Inflammatory macrophage treated with lipopolysaccharide for 4 hours (primary cell): ENCODE results near the gene GAB2.
A peak's percentile ranks its signal among the peaks of the same experiment; 100 is the strongest.
"Not testable (repeated sequence)": the region's sequence is repeated elsewhere in the genome, so short reads cannot be mapped to it uniquely, and the experiment has no call there.

Source experiments
- DNase-seq: peaks from one replicate; pipeline ENCODE4 v3.0.0-alpha.2; 2020

GAB2 gene, protein sequence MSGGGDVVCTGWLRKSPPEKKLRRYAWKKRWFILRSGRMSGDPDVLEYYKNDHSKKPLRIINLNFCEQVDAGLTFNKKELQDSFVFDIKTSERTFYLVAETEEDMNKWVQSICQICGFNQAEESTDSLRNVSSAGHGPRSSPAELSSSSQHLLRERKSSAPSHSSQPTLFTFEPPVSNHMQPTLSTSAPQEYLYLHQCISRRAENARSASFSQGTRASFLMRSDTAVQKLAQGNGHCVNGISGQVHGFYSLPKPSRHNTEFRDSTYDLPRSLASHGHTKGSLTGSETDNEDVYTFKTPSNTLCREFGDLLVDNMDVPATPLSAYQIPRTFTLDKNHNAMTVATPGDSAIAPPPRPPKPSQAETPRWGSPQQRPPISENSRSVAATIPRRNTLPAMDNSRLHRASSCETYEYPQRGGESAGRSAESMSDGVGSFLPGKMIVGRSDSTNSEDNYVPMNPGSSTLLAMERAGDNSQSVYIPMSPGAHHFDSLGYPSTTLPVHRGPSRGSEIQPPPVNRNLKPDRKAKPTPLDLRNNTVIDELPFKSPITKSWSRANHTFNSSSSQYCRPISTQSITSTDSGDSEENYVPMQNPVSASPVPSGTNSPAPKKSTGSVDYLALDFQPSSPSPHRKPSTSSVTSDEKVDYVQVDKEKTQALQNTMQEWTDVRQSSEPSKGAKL

DNA sequence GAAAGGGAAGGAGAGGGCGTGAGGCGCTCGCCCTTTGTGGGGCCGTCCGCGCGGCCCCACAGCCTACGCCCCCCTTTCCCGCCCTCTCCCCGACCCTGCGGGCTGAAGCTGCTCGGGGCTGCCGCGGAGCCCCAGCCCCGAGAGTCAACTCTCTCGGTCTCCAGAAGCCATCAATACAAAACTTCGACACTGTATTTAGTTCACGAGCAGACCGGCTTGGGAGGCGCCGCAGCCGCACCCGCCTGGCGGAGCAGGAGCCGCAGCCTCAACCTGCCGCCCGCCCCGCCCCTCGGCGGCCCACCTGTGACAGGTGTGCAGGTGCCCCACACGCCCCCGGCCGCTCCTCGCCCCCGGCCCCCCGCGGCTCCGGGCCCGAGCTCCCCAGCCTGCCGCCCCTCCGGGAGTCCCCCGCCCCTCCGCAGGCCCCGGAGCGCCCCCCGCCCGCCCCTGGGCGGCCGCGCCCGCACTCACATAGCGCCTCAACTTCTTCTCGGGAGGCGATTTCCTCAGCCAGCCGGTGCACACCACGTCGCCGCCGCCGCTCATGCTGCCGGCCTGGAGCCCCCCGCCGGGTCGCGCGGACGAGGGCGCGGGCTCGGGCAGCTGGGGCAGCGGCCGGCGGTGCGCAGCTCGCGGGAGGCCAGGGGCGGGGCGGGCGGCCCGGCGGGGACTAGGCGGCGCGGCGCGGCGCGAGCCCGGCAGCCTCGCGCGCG lies at the start of gene GAB2:
Gene GAB2, minus strand, starts transcription at position 646 of the 713 bp plus-strand sequence. Its CDS starts 100 bp downstream, at position 546.
- DNase-seq = no peak

DNA sequence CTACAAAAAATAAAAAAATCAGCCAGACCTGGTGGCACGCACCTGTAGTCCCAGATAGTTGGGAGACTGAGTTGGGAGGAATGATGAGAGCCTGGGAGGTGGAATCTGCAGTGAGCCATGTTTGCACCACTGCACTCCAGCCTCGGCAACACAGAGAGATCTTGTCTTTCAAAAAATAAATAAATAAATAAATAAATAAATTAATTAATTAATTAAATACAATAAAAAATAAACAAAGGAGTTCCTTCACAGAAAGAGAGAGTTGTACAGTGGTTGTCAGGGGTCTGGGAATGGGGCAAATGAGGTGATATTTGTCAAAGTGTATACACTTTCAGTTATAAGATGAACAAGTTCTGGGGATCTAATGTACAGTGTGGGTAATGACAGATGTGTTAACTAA lies 49.8 kb upstream of the GAB2 start:
- DNase-seq = no peak

DNA sequence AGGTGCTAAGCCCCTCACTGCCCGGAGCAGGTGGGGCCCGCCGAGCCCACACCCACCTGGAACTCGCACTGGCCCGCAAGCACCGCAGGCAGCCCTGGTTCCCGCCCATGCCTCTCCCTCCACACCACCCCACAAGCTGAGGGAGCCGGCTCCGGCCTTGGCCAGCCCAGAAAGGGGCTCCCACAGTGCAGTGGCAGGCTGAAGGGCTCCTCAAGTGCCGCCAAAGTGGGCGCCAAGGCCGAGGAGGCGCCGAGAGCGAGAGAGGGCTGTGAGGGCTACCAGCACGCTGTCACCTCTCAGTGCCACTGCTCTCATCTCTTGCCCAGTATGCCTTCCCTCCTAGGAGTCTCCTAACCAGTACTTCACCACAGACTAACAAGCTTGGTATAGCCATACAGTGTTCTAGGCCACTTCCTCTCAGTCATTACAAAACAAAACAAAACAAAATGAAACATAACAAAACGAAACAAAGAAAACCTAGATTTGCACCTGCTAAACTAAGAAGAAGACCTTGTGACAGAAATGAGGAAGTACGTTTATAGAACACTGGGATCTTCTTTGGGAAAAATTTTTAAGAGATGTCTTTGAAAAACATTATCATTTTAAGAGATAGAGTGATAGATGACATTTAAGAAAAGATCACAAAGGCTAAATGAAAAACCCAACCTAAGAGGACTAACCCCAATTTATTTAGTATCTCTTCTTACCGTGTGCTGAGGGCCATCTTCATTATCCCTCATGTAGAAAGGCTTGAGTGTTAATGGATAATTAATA lies 47.7 kb upstream of the GAB2 start:
- peak; percentile 33 for DNase-seq

DNA sequence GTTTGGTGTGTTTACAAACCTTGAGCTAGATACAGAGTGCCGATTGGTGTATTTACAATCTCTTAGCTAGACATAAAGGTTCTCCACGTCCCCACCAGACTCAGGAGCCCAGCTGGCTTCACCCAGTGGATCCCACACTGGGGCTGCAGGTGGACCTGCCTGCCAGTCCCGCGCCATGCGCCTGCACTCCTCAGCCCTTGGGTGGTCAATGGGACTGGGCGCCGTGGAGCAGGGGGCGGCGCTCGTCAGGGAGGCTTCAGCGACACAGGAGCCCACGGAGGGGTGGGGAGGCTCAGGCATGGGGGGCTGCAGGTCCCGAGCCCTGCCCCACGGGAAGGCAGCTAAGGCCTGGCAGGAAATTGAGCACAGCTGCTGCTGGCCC lies 47.2 kb upstream of the GAB2 start:
- DNase-seq = not testable (repeated sequence)

DNA sequence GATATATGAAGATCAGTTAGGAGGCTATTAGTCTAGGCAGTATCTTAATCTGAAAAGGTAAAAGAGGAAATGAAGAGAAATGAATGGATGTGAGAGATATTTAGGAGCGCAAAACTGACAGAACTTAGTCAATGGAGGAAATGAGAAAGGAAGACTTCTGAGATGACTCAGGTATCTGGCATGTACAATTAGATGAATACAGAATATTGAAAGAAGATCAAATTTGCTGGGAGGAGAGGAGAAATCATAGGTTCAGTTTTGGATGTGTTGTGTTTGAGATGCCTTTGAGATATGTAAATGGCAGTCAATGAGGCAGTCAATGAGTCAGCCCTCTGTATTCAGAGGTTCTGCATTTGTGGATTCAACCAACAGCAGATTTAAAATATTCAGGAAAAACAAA lies 42.9 kb upstream of the GAB2 start:
- no peak for DNase-seq

DNA sequence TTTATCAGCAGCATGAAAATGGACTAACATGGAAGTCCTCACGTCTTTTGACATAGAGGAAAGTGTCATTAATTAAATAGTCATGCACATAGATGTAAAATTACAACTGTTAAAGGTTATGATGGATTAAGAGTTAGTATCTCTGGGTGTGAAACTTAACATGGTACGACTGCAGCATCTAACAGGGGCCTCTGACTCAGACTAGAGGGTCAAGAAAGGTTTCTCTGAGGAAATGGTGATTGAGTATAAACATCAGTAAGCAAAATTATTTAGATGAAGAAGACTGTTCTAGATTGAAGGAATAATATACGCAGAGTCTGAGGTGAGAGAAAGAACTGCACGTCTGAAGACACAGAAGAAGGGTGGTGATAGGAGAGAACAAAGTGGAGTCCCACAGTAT lies 42.1 kb upstream of the GAB2 start:
- DNase-seq = no peak

DNA sequence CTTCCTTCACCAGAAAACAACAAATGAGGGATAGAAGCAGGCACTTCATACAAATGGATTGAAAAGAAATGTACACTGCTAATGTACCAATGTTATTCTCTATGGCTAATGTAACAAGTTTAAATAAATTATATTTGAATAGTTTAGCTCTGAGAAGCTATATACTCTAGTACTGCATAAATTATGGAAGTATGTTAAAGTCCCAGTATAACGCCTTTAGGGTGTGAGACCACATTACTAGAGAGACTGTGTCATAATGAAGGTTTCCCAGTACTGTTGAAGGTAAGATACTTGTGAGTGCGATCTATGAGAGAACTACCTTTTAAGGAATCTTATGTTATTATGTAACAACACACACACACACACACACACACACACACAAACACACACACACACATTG lies 39.8 kb upstream of the GAB2 start:
- no peak for DNase-seq

DNA sequence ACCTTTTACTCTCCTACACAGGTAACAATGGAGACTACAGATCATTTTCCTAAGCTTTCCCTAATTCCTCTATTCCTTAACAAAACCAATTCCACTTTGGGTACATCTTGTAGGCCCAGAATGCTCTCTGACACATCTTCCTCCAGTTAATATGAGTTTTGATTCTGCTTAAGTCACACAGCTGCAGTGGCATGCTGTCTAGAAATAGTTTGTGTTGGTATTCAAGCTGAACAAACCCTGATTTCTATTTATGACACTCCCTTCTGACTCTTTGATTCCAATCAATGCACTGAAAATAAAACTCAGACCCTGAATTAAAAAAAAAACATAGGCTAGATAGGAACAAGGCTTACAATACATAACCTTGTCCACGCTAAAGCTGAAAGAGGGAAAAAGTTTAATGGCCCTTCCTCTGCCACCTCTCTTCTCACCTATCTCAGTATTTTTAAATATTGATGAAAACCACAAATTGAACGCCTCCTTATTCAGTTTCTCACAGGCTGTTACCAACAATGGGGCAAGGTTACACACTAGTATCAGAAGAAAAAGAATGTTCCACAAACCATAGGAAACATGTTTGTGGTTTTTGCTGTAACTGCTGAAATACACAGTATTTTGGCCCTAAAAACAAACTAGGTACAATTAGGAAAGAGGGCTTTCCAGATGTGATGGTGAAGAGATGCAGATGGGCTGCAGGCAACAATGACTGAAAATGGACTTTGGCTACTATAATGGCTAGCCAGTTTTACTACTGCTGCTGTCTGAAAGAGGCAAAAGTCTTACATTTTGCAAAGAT lies 35.7 kb upstream of the GAB2 start:
- no peak for DNase-seq

DNA sequence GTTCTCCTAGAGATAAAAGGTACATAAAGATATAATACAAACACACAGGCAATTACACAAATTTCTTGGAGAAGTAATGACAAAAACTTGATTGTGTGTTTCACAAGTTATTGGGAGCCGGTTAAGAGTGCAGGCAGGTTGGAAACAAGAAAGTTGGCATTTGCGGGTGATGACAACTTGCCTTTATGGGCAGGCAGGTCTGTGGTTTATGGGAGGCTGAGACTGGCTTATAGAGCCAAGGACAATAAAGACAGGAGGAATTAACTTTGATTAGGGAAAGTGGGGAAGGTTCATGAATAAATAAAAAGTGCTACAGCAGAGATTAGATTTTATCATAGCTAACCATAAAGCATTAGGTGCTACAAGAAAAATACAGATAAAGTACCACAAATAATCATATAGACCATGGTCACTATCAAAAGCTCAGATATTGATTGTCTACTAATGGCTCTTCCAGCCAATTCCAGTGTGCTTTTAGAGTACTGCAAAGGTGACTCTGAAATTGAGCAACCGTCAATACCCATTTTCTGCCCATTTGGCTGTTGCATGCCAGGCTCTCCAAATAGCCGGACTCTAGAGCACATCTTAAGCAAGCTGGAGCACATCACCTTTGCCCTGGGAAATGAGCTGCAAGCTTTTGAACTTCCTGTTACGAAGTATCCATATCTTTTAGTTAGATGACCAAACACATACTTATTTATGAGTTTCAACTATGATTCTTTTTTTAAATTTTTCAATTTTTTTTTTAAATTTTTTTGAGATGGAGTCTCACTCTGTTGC lies 33.9 kb upstream of the GAB2 start:
- no peak for DNase-seq

DNA sequence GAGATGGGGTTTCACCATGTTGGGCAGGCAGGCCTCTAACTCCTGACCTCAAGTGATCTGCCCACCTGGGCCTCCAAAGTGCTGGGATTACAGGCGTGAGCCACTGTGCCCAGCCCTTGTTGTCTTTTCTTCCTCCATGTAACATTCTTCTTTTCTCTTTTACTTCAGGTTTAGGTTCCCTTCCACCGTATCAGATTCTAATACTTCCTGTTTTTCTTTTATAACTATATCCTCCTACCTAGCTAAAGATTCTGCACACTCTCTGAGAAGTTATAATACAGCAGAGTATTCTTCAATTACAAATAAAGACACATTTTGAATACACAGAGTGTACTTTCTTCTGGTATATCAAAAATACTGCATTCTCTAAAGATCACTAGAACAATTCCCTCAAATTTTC lies 33.2 kb upstream of the GAB2 start:
- DNase-seq = no peak

DNA sequence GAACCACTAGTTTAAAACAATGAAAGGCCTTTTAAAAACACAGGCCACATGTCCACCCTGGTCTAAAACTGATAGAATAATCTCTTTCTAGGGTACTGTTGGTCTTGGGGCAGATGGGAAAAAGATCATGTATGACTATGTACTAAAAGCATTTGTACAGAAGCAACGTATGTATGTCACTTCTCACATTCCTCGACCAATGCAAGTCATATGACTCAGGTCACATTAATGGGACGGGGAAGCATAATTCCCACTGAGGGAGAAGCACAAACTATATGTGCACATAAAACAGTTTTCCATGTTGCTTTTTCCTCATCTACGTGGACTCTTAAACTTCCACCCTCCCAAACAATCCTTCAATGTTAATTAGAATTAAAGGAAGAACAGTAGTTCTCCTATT lies 32.2 kb upstream of the GAB2 start:
- DNase-seq = no peak

DNA sequence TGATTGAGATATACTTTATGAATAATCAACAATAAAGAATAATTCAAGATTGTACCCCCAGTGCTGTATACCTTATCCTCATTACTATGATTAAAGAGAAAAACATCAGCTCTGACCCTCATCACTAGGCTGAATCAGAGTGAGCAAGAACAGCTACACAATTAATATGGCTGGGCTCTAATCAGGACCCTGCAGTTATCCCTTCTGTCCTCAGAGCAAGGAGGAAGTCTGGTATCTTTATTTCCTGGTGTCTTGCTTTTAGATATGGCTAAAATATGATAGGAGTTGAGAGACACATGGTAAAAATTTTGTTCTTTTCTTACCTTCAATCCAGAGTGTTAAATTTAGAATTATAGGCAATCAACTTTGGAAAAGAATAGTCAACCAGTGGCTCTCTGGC lies 28.6 kb upstream of the GAB2 start:
- DNase-seq = no peak

DNA sequence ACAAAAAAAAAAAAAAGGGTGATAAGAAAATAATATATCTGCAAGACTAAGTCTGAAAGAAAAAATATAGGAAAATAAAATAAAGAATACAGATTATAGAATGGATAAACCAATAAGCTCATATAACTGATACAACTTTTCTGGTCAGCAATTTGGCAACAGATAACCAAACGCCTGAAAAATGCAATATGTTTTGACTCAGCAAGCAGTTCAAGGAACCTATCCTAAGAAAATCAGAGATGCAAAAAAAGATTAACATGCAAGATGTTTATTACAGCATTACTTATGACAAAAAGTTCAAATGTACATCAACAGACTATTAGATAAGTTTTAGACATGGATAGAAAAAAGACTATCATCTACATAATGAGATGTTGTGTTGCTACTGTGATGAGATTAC lies 27.1 kb upstream of the GAB2 start:
- no peak for DNase-seq

DNA sequence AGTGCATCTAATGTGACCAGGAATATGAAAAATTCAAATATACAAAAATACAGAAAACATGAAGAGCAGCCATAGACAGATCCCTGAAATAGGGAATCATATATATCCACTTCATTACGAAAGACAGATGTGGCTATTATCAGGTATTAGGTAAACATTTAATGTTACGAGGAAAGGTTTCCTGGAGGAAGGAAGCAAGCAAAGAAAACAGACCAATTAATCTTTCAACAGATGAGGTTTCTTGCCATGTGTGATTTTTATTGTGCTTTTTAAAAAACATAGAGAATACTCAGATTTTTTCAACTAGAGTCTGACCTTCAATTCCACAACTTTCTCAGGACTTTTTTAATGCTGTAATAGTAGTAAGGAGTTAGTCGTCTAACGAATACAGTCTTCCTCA lies 24.3 kb upstream of the GAB2 start:
- DNase-seq = no peak

DNA sequence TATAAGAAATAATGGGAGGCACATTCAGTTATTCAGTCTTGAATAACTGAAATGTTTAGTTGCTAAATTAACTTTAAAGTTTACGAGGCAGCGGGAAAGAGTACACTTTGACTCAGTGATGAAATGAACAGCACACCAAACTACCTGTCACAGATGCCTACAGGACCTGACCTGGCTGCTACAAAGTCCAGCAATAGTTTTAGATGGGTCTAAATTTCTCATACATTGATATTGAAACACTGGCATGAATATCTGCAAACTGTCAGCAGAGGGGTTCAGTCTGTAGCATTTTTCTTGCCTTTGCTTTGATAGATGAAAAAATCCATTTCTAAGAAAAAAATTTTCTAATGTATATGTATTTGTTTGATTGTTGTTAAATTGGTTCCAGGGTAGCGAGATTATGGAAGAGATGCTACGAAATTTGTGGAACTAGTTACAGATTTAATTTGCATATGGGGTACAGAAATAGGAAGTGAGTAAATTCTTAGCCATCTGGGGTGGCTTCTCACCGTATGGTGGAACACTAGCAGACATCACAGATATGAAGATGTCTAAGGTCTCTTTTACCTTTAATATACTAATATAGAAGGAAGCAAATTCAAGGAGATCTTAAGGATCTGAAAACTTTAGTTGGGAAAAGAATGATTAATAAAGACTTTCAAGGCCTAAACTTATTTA lies 20.8 kb upstream of the GAB2 start:
- DNase-seq = peak; percentile 67

DNA sequence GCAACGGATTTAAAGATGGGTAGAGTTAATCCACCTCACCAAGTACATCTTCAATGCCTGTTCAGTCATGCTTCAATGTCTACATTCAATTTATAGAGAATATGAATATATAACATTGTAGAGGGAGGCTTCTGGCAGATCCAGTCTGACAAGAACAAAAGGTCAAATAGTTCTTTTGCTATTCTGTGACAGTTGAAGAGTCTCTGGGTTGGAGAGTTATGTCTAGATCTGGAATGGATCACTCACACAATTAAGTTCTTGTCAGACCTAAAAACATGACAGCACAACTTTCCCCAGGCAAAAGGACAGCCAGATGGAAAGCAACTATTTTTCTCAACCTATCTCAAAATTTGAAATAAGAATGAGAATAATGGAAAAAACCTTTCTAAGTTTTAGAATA lies 15.3 kb upstream of the GAB2 start:
- DNase-seq = no peak

DNA sequence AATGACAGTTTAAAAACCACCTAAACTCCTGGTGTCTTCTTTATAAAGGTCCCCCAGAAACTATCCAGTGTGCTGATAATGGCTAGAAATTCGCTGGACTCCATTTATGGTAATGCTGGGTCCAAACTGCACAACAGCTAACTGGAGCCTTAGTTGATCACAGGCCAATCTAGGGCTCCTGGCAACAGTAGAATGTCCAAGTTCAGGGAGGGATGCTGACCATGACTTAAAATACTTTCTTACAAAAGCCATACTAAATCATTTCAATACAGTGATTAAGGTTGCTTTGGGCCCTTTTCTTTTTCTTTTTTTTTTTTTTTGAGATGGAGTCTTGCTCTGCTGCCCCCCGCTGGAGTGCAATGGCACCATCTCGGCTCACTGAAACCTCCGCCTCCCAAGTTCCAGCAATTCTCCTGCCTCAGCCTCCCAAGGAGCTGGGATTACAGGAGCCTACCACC lies 14.5 kb upstream of the GAB2 start:
- DNase-seq = peak; percentile 33

DNA sequence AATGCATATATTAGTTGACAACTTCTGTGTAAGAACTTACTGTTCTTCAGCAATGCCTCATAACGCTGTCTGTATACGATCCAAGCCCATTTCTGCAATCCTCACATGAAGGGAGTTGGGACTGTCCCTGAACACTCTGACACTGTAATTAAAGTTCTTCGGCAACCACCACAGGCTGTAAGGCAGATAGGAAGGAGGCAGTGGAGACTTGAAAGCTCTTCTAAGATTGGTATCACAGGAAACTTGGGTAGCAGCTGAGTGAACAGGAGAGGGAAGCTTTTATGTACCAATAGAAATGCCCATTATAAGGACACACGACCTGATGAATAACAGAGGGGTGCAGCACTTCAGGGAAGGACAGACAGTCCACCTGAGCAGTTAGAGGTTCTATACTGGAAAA lies 12.0 kb upstream of the GAB2 start:
- peak; percentile 87 for DNase-seq

DNA sequence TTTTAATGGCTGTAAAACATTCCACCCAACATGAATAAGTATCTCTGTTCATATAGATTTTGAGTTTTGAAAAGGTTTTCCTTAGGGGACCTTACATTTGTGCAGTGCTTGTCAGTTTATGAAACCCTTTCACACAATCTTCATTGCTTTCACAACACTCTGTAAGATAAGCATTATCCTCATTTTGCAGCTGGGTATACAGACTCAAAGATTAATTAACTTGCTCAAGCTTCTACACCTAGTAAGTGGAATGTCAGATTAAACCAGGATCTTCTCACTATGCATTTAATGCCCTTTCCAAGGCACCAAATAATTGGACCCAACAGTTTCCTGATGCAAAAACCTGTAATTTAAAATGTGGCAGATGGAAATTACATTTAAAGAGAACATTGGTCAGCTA lies 11.6 kb upstream of the GAB2 start:
- no peak for DNase-seq

DNA sequence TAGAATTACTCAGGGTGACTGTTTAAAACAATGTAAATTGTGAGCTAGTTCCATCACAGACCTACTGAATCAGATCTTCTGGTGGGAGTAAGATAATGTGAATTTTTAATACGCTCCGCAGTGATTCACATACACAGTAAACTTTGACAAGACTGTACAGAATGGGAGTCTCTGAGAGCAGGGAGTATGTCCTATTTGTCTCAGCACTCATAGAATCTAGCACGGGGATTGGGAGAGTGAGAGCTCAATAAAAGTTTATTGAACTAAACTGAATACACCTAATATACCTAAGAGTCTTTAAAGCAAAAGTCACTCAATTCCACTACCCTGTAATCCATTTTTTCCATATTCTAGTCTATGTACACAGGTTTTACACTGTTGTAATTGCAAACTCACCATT lies 11.2 kb upstream of the GAB2 start:
- DNase-seq = no peak

DNA sequence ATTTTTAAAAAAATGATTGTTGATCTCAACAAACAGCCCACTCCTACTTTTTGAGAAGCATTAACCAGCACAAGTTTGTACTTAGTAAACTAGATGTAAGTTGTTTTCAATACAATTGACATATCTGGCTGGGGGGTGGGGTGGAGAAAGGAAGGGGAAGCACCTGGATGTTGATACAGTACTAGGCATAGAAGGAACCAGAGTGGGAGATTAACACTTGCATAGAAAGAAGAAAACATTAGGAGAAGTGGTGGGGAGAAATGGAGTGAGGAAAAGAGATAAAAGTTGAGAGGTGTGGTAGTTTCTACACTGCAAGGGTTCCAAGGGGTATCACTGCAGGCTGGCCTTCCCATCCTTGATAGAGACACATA lies 10.6 kb upstream of the GAB2 start:
- peak; percentile 11 for DNase-seq
